RPMI8226 (cell line): ENCODE results near the gene HIBADH.
A peak's percentile ranks its signal among the peaks of the same experiment; 100 is the strongest.

Source experiments
- DNase-seq: peaks from one replicate; pipeline ENCODE4 v3.0.0-alpha.2; 2015

HIBADH gene

DNA sequence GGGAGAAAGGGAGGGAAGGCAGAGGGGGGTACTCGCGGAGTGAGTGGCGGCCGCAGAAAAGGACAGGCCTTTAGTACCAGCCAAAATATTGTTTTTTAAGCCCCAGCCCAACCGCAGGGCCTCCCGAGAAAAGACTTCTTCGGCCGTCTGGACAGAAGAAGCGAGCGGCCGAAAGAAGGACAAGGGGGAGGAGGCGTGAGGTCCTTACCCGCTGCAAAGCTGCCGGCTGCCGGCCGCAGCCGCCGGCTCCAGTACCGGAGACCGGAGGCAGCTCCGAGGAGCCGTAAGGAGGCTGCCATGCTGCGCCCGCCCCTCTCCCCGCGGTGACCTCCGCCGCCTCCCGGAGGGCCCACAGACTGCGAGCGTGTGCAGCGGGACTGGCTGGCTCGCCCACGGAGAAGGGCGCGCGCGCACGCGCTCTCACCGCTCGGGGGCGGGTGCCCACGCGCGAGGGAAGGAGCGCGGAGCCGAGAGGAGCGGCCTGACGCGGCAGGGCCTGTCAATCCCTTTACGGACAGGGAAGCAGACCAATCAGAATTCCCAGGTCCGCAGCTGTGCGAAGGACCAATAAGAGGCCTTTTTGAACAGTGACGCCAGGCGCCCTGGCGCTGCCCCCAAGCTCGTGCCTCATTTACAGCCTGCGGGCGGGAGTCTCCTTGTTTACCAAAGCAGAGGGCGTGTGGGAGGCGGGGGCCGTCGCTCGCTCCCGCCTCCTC lies at the start of gene HIBADH:
HIBADH (minus strand) TSS at position 394 of the 716 bp plus-strand sequence; CDS start at position 299, 95 bp downstream.
- peak; percentile 99 for DNase-seq

DNA sequence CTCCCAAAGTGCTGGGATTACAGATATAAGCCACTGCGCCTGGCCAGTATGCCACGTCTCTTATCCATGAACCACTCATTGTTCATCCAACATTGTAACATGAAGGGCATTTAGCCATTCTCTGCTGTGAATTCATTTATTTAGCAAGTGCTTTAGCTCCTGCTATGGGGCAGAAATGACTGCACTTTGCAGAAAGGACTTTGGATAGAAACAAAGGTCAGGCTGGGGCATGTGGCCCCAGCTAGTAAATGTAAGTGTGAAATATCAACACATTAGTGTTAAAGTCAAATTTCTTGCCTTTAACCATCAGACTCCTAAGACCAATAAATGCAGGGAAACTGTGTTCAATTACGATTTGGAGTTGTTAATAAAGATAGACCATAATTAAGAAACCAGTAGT lies 49.5 kb upstream of the HIBADH start:
- no peak for DNase-seq

DNA sequence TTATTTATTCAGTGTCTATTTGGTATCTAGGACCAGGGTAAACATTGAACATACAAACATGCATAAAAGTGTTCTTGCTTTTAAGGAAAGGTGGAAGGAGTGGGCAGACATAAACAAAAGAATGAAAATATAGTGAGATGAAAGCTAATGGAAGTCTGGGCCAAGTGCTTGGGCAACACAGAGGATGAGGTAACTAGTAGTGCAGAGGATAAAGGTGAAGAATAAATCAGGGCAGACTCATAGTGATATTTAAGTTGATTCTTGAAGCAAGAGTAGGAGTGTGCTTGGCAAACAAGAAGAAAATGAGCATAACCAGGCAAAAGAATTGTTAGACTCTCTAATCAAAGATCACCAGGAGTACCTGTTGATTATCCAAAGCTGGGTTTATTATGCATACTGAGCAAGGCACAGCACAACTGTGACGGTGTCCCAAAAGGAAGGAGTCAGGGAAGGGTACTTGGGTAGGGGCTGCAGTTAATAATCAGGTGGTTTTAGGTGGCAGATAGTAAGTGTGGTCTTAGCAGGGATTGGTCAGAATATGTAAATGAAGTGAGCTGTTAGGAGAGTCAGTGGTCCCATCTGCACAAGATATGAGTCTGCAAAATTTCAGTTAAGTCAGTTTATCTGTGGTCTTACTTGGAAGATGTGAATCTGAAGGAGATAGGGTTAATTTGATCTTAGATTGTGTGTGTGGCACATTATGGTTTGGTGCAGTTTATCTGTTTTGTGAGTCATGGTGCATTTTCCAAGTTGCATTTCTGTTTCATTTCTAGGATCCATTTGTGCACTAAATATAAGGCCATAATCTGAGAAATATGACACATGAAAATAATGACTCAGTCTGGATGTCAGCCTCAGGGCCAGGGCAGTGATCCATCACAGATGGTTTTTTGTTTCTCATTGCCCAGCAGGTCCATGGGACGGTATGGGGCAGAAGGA lies 46.7 kb upstream of the HIBADH start:
- no peak for DNase-seq

DNA sequence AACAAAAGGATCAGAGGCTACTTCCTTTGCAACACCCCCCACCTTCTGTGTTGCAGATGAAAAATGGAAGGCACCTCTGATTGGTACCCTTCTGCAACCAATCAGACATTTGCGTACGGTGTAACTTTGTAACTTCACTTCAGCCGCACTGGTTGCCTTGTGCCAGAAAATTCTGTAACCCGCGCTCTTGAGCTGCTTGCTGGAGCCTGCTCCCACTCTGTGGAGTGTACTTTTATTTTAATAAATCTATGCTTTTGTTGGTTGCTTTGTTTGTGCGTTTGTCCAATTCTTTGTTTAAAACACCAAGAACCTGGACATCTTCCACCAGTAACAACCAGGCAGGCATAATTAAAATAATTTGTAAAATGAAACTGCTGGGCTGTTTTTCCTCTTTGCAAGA lies 45.8 kb upstream of the HIBADH start:
- DNase-seq: no peak

DNA sequence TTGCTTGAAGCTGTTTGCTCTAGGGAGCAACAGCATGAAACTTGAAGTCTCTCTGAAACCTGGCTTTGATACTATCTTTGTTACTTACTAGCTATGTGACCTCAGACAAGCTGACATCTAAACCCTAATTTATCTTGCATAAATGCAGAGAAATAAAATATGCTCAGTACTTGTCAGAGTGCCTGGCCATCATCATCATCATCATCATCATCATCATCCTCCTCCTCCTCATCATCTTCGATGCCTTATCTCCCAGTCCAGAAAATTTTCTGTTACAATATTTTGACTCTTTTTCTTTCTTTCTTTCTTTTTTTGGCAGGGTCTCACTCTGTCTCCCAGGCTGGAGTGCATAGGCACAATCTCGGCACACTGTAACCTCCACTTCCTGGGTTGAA lies 42.5 kb upstream of the HIBADH start:
- DNase-seq: no peak

DNA sequence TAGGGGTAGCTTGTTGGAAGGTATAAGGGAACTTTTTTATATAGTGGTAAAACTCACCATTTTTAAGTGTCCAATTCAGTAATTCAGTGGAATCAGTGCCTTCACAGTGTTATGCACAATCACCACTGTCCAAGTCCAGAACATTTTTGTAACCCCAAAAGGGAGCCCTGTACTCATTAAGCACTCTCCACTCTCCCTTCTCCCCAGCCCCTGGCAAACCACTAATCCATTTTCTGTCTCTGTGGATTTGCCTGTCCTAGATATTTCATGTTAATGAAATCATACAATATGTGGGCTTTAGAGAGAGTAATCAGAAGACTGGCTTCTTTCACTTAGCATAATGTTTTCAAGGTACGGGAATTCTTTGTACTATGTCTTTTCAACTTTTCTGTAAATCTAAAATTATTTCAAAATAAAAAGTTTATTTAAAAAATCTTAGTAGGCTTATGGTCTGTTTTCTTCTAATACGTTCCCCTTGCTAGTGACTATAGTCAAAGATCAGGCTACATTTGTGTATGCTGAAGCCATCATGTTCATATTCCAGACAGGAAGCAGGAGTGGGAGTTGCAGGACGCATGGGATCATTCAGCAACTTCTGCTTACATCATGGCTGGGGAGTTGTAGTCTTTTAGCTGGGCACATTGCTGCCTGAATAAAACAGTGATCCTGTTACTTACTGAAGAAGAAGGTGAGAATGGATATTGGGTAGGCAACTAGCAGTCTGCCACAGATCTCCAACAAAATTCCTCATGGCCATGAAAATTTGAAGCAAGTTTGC lies 41.9 kb upstream of the HIBADH start:
- DNase-seq: no peak

DNA sequence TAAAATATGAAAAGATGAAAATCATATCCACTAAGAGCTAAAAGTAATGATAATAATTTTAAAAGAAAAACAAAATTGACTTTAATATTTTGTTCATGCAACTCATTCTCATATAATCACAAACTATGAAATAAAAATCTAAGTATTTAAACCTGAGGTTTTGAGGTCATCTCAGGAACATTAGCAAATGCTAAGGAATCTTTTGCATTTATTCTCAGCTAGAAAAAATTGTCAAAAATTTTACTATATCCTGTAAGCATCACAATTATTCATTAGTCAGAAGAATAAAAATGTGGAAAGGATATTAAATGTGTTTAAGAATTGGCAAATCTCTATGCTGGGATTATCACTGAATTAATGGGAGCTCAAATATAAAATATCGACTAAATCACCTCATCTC lies 40.5 kb upstream of the HIBADH start:
- no peak for DNase-seq

DNA sequence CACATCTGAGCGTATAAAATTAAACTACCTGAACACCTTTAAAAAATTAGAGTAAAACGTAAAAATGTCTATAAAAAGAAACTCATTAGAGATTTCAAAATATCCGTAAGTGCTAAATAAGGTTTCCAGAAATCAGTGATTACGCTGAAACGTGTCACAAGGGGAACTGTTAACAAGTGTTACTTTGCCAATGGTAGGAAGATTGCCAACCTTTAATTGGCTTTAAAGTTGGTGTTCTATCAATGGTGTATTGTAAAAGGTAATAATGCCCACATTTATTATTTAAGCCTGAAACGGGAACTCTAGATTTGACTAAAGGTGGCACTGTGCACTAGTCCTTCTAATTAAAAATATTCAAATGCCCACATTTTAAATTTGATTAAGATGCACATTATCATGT lies 37.8 kb upstream of the HIBADH start:
- DNase-seq: no peak

DNA sequence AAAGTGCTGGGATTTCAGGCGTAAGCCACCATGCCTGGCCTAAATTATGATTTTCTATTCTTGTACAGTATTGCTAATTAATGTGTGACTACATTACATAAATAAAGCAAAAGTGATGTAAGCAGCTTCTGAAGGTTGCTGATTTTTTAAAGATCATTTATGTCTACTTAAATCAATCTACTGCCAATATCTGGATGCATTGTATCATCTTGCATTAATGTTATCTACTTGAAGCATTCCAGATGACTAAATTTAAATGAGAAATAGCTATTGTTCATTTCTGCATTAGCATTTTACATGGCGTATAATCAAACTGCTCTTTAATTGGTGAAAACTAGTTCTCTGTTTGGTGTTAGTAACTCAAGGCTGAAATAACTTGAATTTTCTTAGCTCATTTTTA lies 37.1 kb upstream of the HIBADH start:
- no peak for DNase-seq

DNA sequence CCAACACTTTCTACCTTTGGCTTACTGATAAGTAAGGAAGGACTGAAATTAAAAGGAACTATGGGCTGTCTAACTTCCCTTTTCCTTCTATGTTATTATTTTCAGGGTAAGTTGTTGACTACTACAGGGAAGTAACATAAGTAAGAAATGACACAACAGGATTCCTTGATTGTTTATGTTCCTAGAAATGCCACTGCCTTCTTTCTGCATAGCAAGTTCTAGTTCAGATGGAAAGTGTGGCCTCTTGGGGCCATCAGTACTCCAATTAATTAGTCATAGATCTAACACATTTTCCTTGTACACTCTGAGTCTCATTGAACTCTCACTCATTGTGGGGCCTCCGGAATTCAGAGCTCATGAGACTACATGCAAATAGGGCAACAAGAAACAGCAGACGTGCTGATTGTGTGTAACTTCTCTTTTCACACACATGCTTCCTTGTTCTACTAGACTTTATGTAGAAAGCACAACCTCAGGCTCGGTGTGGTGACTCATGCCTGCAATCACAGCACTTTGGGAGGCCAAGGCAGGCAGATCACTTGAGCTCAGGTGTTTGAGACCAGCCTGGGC lies 35.3 kb upstream of the HIBADH start:
- DNase-seq: peak; percentile 39

DNA sequence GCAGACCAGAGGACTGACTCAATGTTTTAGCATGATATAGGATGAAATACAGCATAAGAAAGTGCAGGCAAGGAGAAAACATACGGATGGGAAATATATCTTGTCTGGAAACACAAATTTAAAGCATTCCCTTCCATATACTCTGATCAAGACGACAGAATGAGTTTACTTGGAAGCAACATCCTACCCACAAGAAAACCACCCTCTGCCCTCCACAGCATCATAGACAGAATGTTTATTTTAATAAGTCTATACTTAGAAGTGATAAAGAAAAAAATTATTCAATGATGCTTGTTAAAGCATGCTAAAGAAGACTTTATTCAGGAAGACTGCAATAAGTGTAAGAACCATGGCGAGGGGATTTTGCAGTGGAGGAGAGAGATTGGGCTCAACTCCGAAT lies 32.4 kb upstream of the HIBADH start:
- DNase-seq: no peak

DNA sequence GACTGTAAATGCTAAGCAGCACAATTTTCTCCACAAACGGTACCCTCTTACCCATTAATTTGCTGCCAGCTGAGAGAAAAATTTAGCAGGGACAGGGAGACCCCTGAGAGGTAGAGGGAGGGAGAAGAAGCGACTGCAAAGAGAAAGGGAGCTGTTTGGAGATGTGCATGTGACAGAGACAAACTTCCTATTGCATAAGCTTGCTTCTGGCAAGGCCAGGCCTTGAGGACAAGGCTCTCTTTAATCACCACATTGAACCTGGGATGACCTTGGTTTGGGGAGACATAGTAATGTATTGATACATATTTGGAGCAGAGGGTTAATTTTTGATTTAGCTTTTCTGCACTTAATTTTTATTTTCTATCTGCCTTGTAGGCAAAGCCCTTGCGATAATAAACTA lies 31.1 kb upstream of the HIBADH start:
- no peak for DNase-seq

DNA sequence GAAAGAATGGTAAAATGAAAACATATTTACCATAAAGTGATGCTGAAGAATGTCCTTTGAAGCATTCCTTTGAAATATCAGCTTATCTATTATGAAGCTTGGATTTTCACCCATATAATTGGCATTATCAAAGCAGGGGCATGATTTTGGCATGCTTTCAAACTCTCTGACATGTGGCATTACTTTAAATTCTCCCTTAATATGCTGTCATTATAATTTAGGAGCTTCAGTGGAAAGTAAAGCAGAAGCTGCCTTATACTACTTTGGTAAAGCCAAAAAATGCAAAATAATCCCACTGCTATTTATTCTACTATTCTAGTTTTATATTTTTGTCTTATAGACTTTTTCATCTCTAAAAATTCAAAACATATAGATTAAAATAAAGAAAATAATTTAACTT lies 28.0 kb upstream of the HIBADH start:
- no peak for DNase-seq

DNA sequence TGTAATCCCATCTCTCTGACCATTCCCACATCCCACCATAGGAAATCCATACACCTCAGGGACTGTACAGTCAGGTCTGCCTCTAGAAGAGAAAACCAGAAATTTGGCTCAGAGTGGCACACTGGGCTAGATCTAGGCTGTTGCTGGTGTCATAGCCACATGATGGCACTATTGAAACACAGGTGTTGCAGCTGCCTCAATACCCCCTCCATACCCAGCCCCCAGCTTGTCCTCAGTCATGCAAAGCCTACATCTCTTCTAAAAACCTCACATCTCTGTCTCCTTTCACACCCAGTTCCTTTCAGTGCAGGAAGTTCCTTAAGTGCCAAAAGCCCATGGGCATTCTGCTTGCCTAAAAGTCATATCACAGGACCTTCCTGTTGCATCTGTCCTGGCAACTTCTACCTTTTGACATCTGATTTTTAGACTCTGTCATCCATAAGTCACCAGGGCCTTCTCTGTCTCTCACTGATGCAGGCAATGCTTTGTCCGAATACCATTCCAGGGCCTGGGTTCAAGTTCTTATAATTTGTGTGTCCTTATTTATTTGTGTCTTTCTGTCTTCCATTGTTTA lies 27.0 kb upstream of the HIBADH start:
- peak; percentile 44 for DNase-seq

DNA sequence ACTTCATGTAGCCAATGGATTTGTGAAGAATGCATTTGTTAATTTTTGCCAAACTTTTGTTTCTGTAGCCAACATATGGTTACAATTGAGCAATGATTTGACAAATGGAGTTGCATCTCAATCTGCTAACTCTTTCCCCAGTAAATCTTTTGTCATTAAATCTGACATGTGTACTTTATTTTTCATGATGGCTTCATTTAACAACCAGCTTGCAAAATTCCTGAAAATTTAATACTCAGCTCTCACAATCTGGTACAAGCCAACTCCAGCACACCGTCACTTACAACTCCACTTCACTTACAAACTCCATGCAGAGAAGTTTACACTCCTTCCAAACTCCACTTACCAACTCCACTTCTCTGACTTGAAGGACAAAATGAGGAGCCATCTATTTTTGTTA lies 26.5 kb upstream of the HIBADH start:
- DNase-seq: no peak

DNA sequence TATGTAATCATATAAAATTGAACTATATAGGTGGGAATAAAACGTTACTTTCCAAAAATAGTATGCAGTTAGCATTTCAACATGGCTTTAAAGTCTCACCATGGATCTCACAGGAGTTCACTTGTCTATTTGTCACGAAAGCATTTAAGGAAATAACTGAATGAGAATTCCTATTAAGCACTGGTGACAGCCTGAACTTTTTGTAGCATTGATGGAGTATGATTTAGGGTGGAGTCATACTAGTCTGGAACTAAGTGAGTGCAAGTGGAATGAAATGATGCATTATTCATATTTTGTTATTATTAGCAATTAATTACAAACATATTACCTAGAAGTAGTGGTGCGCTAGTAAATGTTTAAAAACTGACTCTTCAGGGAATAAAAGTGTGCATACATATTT lies 26.0 kb upstream of the HIBADH start:
- no peak for DNase-seq

DNA sequence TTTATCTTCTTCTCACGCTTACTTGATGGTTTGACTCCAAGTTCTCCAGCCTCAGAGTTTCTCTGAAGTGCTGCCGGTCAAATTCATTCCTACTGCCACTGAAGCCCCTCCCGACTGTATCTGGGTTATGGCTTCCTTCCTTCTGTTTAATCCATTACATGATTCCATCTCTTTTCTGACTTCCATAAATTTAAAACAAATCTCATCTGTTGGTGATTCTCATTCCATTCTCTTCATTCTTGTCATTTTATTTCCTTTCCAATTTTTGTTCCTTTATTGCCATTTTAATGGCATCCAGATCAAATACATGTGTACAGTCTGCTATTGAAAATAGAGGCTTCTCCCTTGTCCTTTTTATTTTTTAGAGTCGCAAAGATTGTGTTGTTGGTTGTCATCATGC lies 25.4 kb upstream of the HIBADH start:
- no peak for DNase-seq

DNA sequence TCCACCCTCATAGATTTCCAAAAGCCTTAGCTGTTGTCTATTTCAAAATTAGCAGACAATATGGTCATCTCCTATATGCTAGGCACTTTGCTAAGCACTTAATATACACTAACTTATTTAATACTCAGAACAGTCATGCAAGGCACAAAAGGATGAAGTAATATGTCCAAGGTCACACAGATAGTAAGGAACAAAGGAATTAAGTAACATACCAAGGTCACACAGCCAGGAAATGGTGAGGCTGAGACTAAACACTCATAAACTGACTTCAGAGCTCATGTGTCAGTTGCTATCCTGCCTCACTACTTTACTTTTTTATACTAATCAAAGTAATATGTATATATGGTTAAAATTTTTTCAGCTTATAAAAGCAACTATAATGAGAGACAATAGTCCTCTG lies 23.6 kb upstream of the HIBADH start:
- no peak for DNase-seq

DNA sequence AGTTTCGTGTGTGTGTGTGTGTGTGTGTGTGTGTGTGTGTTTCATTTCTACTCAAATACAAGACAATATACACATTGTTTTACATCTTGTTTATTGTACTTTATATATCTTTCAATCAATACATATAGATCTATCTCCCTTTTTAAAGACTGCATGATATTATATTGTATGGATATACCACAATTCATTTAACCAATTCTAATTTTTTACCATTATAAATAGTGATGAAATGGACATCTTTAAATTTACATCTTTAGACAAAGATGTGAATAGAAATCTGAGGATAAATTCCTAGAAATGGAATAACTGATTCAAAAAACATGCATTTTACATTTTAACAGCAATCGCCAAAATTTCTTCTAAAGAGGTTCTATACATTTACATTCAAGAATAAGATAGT lies 23.2 kb upstream of the HIBADH start:
- no peak for DNase-seq

DNA sequence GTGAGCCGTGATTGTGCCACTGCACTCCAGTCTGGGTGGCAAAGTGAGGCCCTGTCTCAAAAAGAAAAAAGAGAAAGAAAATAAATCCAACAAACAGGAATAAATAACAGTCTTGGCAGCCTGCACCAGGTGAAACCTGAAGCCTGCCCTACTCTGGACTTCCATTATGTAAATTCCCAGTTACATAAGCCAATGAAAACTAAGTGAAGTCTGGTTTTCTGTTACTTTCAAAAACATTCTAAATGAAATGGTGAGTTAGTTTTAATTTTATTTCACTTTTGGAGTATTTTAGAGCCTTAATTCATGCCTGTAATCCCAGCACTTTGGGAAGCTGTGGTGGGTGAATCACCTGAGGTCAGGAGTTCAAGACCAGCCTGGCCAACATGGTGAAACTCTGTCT lies 22.5 kb upstream of the HIBADH start:
- no peak for DNase-seq

DNA sequence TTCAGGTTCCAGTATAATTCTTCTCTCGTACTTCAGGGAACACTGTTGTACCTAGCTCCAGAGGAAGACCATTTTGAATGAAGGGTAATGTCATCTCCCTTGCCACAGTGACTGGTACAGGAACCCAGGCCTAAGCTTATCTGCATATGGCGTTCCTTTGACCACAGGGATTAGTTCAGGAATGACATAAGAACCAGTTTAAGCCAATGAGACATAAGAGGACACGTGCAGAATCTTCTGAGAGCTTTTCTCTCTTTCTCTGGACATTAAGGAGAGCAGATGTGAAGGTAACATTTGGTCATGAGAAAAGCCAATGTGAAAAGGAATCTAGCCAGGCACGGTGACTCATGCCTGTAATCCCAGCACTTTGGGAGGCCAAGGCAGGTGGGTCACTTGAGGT lies 21.8 kb upstream of the HIBADH start:
- DNase-seq: no peak

DNA sequence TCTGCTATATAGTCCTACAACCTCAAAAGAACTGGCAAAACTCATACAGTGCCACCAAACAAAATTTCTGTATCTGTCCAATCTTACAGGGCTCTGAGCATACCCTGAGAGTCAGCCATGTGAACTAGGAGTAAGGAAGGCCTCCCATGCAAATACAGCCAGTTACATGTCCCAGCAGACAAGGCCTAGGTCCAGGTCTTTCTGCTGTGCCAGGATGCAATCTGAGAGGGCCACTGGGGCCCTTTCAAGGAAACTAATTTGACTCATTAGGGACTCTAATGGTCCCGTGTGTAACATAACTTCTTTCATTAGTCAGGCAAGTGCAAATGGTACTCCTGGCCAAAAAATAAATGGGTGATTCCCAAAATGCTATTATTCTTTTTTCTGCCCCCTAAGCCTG lies 17.9 kb upstream of the HIBADH start:
- DNase-seq: no peak
